H9 (cell line): ENCODE data around the gene ALOX12B. TPM values are rescaled to one million over a fixed set of nuclear protein-coding genes. Genes with fewer than 3 reads are reported as not detected.

Experiments used
- DNase-seq: peaks from one replicate; pipeline ENCODE4 v3.0.0-alpha.2; 2017
- H2AFZ ChIP-seq: one replicate; pipeline ENCODE4 v1.6.1; 2013; ENCODE audit warnings: mild to moderate bottlenecking, low read length, control low read depth, moderate library complexity
- H2AK5ac ChIP-seq: 2 replicates; pipeline ENCODE4 v1.6.1; 2013; ENCODE audit warnings: low read length, control low read depth, mixed read lengths; ENCODE audit not compliant: insufficient read length
- H2BK120ac ChIP-seq: one replicate; pipeline ENCODE4 v1.6.1; 2013; ENCODE audit warnings: low read depth, mild to moderate bottlenecking, low read length, control low read depth, inconsistent platforms; ENCODE audit not compliant: poor library complexity, severe bottlenecking
- H2BK12ac ChIP-seq: 2 replicates; pipeline ENCODE4 v1.6.1; 2013; ENCODE audit warnings: low read length, control low read depth, mixed read lengths, low read depth; ENCODE audit not compliant: insufficient read length
- H2BK15ac ChIP-seq: 2 replicates; pipeline ENCODE4 v1.6.1; 2013; ENCODE audit warnings: low read depth, low read length, control low read depth
- H2BK20ac ChIP-seq: one replicate; pipeline ENCODE4 v1.6.1; 2013; ENCODE audit warnings: low read depth, mild to moderate bottlenecking, low read length, control low read depth, inconsistent platforms; ENCODE audit not compliant: poor library complexity, severe bottlenecking
- H2BK5ac ChIP-seq: 2 replicates; pipeline ENCODE4 v1.6.1; 2013; ENCODE audit warnings: low read length, control low read depth, mixed read lengths; ENCODE audit not compliant: insufficient read length
- H3K14ac ChIP-seq: 2 replicates; pipeline ENCODE4 v1.6.1; 2013; ENCODE audit warnings: low read length, control low read depth; ENCODE audit not compliant: insufficient read depth
- H3K18ac ChIP-seq: 2 replicates; pipeline ENCODE4 v1.6.1; 2013; ENCODE audit warnings: low read depth, mild to moderate bottlenecking, mixed read lengths, low read length, control low read depth; ENCODE audit not compliant: insufficient read length
- H3K23ac ChIP-seq: 2 replicates; pipeline ENCODE4 v1.6.1; 2013; ENCODE audit warnings: low read length, control low read depth, mixed read lengths, low read depth; ENCODE audit not compliant: insufficient read length
- H3K23me2 ChIP-seq: 2 replicates; pipeline ENCODE4 v1.6.1; 2013; ENCODE audit warnings: low read depth, mild to moderate bottlenecking, mixed read lengths, low read length, control low read depth; ENCODE audit not compliant: insufficient read length, poor library complexity, severe bottlenecking
- H3K27ac ChIP-seq: 2 replicates; pipeline ENCODE4 v1.5.1; 2013; ENCODE audit warnings: low read length, control low read depth, mixed read lengths, low read depth; ENCODE audit not compliant: insufficient read length
- H3K27me3 ChIP-seq: 2 replicates; pipeline ENCODE4 v1.6.1; 2013; ENCODE audit warnings: low read length, control low read depth, inconsistent platforms; ENCODE audit not compliant: insufficient read depth
- H3K4ac ChIP-seq: 2 replicates; pipeline ENCODE4 v1.6.1; 2013; ENCODE audit warnings: low read depth, mild to moderate bottlenecking, control low read depth, inconsistent platforms, low read length, moderate library complexity
- H3K4me1 ChIP-seq: 2 replicates; pipeline ENCODE4 v1.6.1; 2013; ENCODE audit warnings: low read length, control low read depth, inconsistent platforms; ENCODE audit not compliant: insufficient read depth
- H3K4me2 ChIP-seq: 2 replicates; pipeline ENCODE4 v1.6.1; 2013; ENCODE audit warnings: low read length, control low read depth, mixed read lengths; ENCODE audit not compliant: insufficient read length, insufficient read depth
- H3K56ac ChIP-seq: 2 replicates; pipeline ENCODE4 v1.6.1; 2013; ENCODE audit warnings: low read depth, mild to moderate bottlenecking, mixed read lengths, low read length, control low read depth; ENCODE audit not compliant: insufficient read length
- H3K79me1 ChIP-seq: 2 replicates; pipeline ENCODE4 v1.6.1; 2013; ENCODE audit warnings: low read depth, mild to moderate bottlenecking, moderate library complexity, low read length, control low read depth, inconsistent platforms; ENCODE audit not compliant: insufficient read depth, poor library complexity, severe bottlenecking
- H3K79me2 ChIP-seq: 2 replicates; pipeline ENCODE4 v1.6.1; 2013; ENCODE audit warnings: low read length, control low read depth, inconsistent platforms; ENCODE audit not compliant: insufficient read depth
- H3K9ac ChIP-seq: 2 replicates; pipeline ENCODE4 v1.6.1; 2013; ENCODE audit warnings: low read length, control low read depth, mixed read lengths; ENCODE audit not compliant: insufficient read length; ENCODE audit errors: extremely low read depth
- H3K9me3 ChIP-seq: one replicate; pipeline ENCODE4 v1.6.1; 2013; ENCODE audit warnings: low read depth, low read length, inconsistent platforms; ENCODE audit not compliant: control insufficient read depth
- H3T11ph ChIP-seq: one replicate; pipeline ENCODE4 v1.6.1; 2013; ENCODE audit warnings: mild to moderate bottlenecking, low read length, control low read depth, inconsistent platforms
- H4K20me1 ChIP-seq: one replicate; pipeline ENCODE4 v1.6.1; 2013; ENCODE audit not compliant: control insufficient read depth, insufficient read length, insufficient read depth
- H4K5ac ChIP-seq: 2 replicates; pipeline ENCODE4 v1.6.1; 2013; ENCODE audit warnings: low read depth, mild to moderate bottlenecking, mixed read lengths, low read length, control low read depth; ENCODE audit not compliant: insufficient read length
- H4K8ac ChIP-seq: replicated peaks from 2 replicates; pipeline ENCODE4 v1.6.1; 2013; ENCODE audit warnings: low read length, control low read depth, mixed read lengths, low read depth; ENCODE audit not compliant: insufficient read length
- H4K91ac ChIP-seq: 2 replicates; pipeline ENCODE4 v1.6.1; 2013; ENCODE audit warnings: low read depth, mild to moderate bottlenecking, moderate library complexity, mixed read lengths, low read length, control low read depth; ENCODE audit not compliant: insufficient read length
- H3K27ac Mint-ChIP-seq, 3 experiments: 2 replicates in 2 of 3; 3 replicates in 1 of 3; pipeline ENCODE4 v1.8.0; 2020 to 2021; ENCODE audit warnings: mixed read lengths in 3 of 3, mild to moderate bottlenecking in 1 of 3, moderate library complexity in 1 of 3
- H3K27me3 Mint-ChIP-seq: 2 replicates; pipeline ENCODE4 v1.8.0; 2021; ENCODE audit warnings: low read depth, mild to moderate bottlenecking, moderate library complexity, mixed read lengths
- H3K36me3 Mint-ChIP-seq, 3 experiments: 2 replicates in 2 of 3; 3 replicates in 1 of 3; pipeline ENCODE4 v1.8.0; 2020 to 2021; ENCODE audit warnings: low read depth in 3 of 3, mixed read lengths in 3 of 3; ENCODE audit not compliant: insufficient read depth in 1 of 3
- H3K4me1 Mint-ChIP-seq, 2 experiments: 2 replicates each; pipeline ENCODE4 v1.8.0; 2020; ENCODE audit warnings: mixed read lengths in 2 of 2
- H3K4me3 Mint-ChIP-seq, 2 experiments: 2 replicates in 1 of 2; 3 replicates in 1 of 2; pipeline ENCODE4 v1.8.0; 2020 to 2021; ENCODE audit warnings: mild to moderate bottlenecking in 2 of 2, mixed read lengths in 2 of 2, moderate library complexity in 1 of 2
- H3K9me3 Mint-ChIP-seq, 2 experiments: 2 replicates in 1 of 2; 3 replicates in 1 of 2; pipeline ENCODE4 v1.8.0; 2020; ENCODE audit warnings: mild to moderate bottlenecking in 2 of 2, mixed read lengths in 2 of 2, moderate library complexity in 1 of 2
- CTCF ChIP-seq: fragments of 200-600 bp; sonication (generic); conservative IDR thresholded peaks from 3 replicates; pipeline ENCODE4 v1.8.0; 2021; ENCODE audit warnings: antibody characterized with exemption, mild to moderate bottlenecking
- WGBS: extraction: QIAGEN DNeasy Blood & Tissue Kit; methylation state at CpG from one replicate; pipeline ENCODE4 v1.1.7; 2013; ENCODE audit warnings: missing lambda C conversion rate, low lambda C conversion rate, mixed read lengths; ENCODE audit not compliant: insufficient read length; ENCODE audit errors: extremely low coverage; 5-methylcytosine and 5-hydroxymethylcytosine counted together
- total RNA-seq: library from RNA; stranded (reverse); gene quantifications from 2 replicates; pipeline ENCODE4 v1.2.1, GENCODE V29; 2021

The ALOX12B gene
- total RNA-seq, 1 experiment from 2014 or later: 1.2 TPM

GRCh38 chr17:8056976-8057625 lies 30.4 kb downstream of the ALOX12B start:
- H3K14ac ChIP-seq: no peak overlapping the region
- no peaks in the 10 kb centered on the region for H3K36me3 Mint-ChIP-seq
- no peak overlapping the region for H2BK120ac ChIP-seq
- H2BK15ac ChIP-seq: no peak overlapping the region
- no peaks in the 10 kb centered on the region for H3K9me3 ChIP-seq
- peaks cover 57% of the 10 kb centered on the region for H3K27me3 Mint-ChIP-seq
- peaks cover 19 to 21% of the 10 kb centered on the region in 2 experiments for H3K4me1 Mint-ChIP-seq
- H3K18ac ChIP-seq: no peak overlapping the region
- H4K20me1 ChIP-seq: no peaks in the 10 kb centered on the region
- H4K91ac ChIP-seq: no peak overlapping the region
- no peaks in the 10 kb centered on the region for H3K9me3 Mint-ChIP-seq
- H2AK5ac ChIP-seq: no peak overlapping the region
- no peaks in the 10 kb centered on the region for H3K79me2 ChIP-seq
- H3K4me3 Mint-ChIP-seq: no peak overlapping the region; a peak in 1 of 5 replicates
- no peak for DNase-seq
- H3K27ac ChIP-seq: no peak overlapping the region
- H4K8ac ChIP-seq: no peak overlapping the region
- H3K27ac Mint-ChIP-seq: no peak overlapping the region
- no peaks in the 10 kb centered on the region for H3K4me1 ChIP-seq
- H3K79me1 ChIP-seq: no peaks in the 10 kb centered on the region
- no peak overlapping the region for H3K4ac ChIP-seq
- H3K23me2 ChIP-seq: no peaks in the 10 kb centered on the region
- no peak overlapping the region for H2AFZ ChIP-seq
- no peak overlapping the region for H3T11ph ChIP-seq
- H2BK20ac ChIP-seq: no peak overlapping the region
- H3K4me2 ChIP-seq: no peak overlapping the region
- WGBS: no CpG with 5 or more reads among the region's 17 CpGs
- H3K23ac ChIP-seq: no peak overlapping the region
- H3K27me3 ChIP-seq: no peaks in the 10 kb centered on the region; the same call in 1 of the 2 replicates
- no peak overlapping the region for H2BK5ac ChIP-seq
- TF ChIP-seq CTCF: no peak
- H3K9ac ChIP-seq: no peak overlapping the region
- no peak overlapping the region for H4K5ac ChIP-seq
- no peak overlapping the region for H2BK12ac ChIP-seq
- no peak overlapping the region for H3K56ac ChIP-seq
